GM21367 (cell line): ENCODE measurements around the gene SIRT2.
A peak's percentile ranks its signal among the peaks of the same experiment; 100 is the strongest.

Experiments used
- ATAC-seq: cut with Tn5 transposase; IDR thresholded peaks from one replicate; pipeline ENCODE4 v1.9.1; 2021; ENCODE audit not compliant: unreplicated experiment

Gene SIRT2

GRCh38 chr19:38845374-38846024, 53.9 kb downstream of the SIRT2 start:
- ATAC-seq: no peak

GRCh38 chr19:38844093-38844686, 55.2 kb downstream of the SIRT2 start:
- ATAC-seq: no peak

- ATAC-seq: no peak
Measured at GRCh38 chr19:38843175-38843758, 56.2 kb downstream of the SIRT2 start.

- no peak for ATAC-seq
Measured at GRCh38 chr19:38842439-38843174, 56.8 kb downstream of the SIRT2 start.

GRCh38 chr19:38841787-38842438, 57.5 kb downstream of the SIRT2 start:
- no peak for ATAC-seq

GRCh38 chr19:38841180-38841766, 58.1 kb downstream of the SIRT2 start:
- no peak for ATAC-seq

GRCh38 chr19:38840583-38840968, 58.8 kb downstream of the SIRT2 start:
- ATAC-seq: no peak

- ATAC-seq: no peak
Measured at GRCh38 chr19:38839816-38840582, 59.4 kb downstream of the SIRT2 start.

GRCh38 chr19:38838986-38839761, 60.2 kb downstream of the SIRT2 start:
- no peak for ATAC-seq

- ATAC-seq: no peak
Measured at GRCh38 chr19:38838208-38838985, 61.0 kb downstream of the SIRT2 start.

- ATAC-seq: no peak
Measured at GRCh38 chr19:38837656-38838121, 61.7 kb downstream of the SIRT2 start.

GRCh38 chr19:38836983-38837626, 62.3 kb downstream of the SIRT2 start:
- no peak for ATAC-seq

GRCh38 chr19:38836159-38836982, 63.0 kb downstream of the SIRT2 start:
- no peak for ATAC-seq

GRCh38 chr19:38834590-38834989, 64.8 kb downstream of the SIRT2 start:
- no peak for ATAC-seq

- no peak for ATAC-seq
Measured at GRCh38 chr19:38834104-38834490, 65.3 kb downstream of the SIRT2 start.

- ATAC-seq: no peak
Measured at GRCh38 chr19:38833092-38833425, 66.4 kb downstream of the SIRT2 start.

- peak; percentile 30 for ATAC-seq
Measured at GRCh38 chr19:38831142-38831605, 68.2 kb downstream of the SIRT2 start.
